Muscle of arm (tissue), 12 donors: Measurements from ENCODE around the gene SPAG16. TPM values are rescaled to one million over a fixed set of nuclear protein-coding genes. Genes with fewer than 3 reads are reported as not detected.
"Not testable (repeated sequence)": the region's sequence is repeated elsewhere in the genome, so short reads cannot be mapped to it uniquely, and the experiment has no call there.

Source experiments
- DNase-seq: peaks from one replicate; pipeline ENCODE4 v3.0.0-alpha.2; 2013
- polyA plus RNA-seq, 12 donors: library from polyadenylated mRNA; unstranded; fragments of 120-200 nt; gene quantifications; one replicate each; pipeline ENCODE4 v1.2.1, GENCODE V29; 2013; ENCODE audit not compliant: insufficient read length in 12 of 12

Gene SPAG16
- polyA plus RNA-seq, 12 donors, result 16.0 to 36.6 (median 21.1) TPM; not detected in 1

DNA sequence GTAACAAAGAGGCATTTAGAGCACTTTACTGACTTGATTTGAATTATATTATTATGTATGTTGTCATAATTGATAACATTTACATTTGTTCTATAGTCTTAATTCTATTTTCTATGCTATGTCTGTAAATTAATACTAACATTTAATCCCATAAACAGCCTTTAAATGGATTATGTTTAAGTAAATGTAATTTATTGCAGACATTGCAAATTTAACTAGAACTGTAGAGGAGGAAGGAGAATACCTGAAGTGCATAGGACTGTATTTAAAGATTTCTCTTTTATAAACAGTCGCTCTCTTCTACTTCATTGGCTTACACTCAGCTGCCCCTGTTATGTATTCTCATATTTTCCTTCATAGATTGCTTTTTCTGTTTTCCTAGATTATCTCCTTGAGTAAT, 92.4 kb downstream of the SPAG16 start:
- no peak for DNase-seq

DNA sequence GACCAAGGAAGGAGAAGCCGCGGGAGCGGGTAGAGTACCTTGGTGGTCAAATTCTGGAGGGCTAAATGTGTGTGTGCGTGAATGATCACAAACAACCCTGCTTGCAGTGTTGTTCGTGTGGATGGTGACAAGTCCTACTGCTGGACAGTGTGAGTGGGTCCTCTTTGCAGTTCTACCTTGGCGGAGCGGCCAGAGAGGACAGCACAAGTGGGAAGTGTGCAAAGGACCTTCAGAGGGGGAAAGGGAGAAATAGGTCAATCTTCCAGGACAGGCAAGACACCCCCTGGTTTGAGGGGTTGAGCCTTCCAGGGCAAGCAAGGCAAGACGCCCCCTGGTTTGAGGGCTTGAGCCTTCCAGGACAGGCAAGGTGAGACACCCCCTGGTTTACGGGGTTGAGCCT, 122.8 kb downstream of the SPAG16 start:
- not testable (repeated sequence) for DNase-seq

DNA sequence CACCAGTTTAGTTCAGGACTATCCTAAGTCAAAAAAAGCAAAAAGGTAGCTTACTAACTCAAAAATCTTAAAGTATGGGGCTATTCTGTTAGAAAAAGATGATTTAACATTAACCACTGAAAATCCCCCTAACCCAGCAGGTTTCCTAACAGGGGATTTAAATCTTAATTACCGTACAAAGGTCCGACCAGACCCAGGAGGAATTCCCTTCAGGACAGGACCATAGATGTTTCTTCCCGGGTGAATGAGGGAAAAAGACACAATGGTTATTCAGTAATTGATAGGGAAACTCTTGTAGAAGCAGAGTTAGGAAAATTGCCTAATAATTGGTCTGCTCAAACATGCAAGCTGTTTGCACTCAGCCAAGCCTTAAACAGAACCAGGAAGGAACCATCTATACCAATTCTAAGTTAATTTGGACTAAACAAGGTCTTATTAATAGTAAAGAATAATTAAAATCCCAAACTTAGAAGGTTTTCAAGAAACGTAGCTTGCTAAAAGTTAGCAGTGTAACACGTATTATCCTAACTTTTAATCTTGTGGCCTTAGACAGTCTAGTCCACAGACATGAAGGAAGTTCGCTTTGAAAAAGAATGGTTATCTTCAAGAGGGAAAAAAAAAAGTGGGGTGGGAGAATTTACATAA, 124.3 kb downstream of the SPAG16 start:
- not testable (repeated sequence) for DNase-seq

DNA sequence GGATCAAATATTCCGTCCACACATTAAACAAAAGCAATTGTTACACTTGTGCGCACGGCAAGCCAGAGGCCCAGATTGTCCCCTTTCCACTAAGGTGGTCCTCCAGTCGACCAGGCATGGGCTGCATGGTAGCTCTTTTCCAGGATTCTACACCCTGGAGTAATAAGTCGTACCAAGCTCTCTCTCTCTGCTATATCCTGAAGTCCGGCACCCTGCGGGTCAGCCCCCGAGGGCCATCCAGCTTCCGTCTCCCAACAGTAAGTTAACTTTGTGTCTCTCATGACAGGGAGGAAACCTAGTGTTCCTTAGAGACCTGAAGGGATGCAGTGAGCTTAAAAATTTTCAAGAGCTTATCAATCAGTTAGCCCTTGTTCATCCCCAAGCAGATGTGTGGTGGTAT, 126.4 kb downstream of the SPAG16 start:
- not testable (repeated sequence) for DNase-seq

DNA sequence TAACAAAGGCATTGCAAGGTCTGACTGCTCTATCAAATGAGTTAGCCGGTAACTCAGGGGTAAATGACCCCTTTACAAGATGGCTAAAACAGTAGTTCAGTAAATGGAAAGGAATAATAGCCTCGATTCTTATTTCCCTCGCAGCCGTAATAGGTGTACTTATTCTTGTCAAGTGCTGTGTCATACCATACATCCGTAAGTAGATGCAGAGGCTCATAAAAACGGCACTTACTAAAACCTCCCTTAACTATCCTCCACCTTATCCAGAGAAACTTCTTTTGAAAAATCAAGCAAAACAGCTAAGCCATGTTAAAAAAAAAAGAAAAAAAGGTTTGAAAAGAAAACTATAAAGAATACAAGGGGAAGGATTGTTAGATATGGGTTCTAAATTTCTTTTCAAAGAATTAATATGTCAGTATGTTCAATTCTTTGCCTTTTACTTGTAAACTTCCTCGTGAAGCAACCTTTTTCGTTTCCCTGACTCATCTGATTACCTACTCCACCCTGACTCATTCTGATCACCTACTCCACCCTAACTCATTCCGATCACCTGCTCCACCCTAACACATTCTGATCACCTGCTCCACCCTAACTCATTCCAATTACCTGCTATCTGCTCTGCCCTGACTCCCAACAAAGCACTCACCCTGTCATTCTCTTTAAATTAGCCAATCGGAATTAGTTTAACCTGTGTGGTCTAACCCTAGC, 127.5 kb downstream of the SPAG16 start:
- no peak for DNase-seq

DNA sequence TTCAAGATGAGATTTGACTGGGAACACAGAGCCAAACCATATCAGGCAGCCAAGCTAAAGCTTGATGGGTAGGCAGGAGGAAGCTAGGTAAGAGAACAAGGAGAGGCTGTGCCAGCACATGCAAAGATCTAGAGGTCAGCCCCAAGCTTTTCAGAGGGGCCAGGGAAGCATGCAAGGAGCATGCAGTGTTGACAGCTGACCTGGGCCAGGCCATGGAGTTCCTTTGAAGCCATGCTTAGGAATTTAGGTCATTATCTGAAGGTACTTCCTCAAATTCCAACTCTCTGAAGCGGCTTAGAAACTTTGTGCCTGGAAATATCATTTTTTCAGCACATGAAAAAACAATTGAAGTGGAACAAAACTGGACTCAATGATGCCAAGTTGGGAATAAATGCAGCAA, 130.8 kb downstream of the SPAG16 start:
- DNase-seq, result no peak

DNA sequence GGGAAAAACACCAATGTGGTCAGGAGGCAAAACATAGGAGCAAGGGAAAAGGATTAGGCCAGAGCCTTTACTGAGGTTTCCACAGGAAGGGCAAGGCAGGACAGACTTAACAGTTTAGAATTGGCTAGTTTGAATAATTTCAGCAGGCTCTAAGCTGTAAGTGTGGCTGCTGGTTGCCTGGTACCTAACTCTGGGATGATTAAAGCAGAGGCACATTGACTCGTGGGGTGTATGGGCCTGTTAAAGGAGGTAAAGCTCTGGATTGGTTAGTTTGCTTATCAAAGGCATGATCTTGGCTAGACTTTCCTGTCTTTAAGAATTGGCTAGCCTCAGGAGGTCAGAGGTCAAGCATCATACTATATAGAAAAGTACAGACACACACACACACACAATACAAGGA, 132.6 kb downstream of the SPAG16 start:
- no peak for DNase-seq

DNA sequence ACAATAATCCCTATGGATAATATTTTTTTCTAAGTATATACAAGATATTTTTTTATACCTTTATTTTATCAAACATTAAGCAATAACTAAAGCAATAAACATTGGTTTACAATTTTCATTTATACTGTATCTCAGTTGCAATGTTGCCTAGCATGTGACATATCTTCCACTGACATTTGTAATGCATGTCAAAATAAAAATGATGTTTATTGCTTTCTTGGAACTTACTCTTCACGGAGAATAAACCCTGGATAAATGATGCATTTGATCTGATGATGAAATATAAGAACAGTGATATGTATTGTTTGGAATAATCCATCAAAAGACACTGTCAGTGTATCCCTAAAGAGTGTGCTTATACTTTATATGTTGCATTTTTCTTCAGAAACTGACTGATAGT, 135.7 kb downstream of the SPAG16 start:
- DNase-seq, result no peak

DNA sequence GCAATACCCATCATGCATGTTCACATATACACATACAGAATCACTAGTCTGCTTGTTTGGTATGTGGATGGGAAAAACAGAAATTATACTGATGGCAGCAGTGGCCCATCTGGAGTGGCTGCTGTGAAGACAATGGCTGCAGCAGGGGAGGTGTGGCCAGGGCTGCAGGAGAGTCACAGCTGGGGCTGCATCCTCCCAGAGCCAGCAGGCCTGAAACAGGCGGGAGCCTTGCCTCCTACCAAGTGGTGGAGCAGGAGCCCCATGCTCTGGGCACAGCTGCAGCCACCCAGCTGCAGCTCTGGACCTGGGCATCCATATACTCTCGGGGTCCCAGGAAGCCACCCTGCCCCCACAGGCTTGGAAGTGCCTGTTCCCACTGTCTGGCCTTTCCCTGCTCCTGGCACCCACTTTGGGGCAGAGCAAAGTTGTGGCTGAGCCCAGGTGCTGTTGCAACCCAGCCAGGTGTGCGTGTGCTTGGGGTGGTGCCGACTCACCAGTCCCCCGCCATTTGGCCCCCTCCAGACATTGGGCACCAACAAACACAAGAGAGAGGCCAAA, 136.6 kb downstream of the SPAG16 start:
- DNase-seq, result no peak

DNA sequence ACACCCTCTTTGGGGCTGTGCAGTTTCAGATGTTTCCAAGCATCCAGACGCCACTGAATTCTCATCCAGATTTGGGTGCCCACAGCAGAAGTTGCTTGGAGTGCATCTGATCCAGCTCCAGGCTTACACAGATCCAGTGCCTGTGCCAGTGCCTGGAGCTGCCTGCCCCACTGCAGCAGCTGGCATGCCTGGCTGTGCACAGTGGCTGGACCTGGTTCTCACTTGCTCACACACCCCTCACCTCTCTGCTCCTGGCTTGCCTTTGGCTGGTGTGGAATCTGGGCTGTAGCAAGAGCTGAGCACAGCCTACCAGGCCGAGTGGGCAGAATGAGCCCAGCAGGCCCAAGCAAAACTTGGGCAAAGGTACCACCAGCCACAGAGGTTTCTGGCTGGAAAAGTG, 137.9 kb downstream of the SPAG16 start:
- DNase-seq, result no peak

DNA sequence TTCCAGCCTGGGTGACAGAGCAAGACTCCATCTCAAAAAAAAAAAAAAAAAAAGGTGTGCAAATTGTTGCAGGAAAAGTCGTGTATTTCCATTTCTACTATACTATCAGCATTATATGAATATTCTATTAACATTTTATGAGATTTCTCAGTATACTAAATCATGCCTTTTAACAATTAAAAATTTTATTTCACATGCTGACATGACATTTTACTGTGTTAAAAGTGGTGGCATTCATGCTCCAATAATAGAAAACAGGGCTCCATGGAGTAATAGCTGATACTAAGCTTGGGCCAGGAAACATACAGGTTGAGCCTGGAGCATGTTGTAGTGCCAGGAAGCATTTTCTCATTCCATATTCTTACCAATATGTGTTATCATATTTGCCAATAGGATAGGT, 141.4 kb downstream of the SPAG16 start:
- DNase-seq, result no peak

DNA sequence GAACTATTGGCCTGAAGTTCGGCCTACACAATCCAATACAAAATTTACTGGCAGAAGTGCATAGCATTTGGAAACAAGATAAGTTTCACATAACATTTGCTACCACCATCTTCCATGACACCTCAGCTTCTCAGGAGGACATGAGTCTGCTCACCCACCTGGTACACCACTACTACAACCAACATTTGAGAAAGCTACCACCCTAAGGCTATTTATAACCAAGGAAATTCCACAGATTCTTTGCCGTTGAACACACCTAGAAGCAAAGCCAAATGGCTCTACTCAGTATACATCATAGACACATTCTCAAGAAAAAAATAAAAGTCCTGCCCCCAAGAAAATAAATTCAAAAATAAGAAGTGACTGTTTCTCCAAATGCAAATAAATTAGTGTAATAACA, 145.3 kb downstream of the SPAG16 start:
- DNase-seq, result no peak

DNA sequence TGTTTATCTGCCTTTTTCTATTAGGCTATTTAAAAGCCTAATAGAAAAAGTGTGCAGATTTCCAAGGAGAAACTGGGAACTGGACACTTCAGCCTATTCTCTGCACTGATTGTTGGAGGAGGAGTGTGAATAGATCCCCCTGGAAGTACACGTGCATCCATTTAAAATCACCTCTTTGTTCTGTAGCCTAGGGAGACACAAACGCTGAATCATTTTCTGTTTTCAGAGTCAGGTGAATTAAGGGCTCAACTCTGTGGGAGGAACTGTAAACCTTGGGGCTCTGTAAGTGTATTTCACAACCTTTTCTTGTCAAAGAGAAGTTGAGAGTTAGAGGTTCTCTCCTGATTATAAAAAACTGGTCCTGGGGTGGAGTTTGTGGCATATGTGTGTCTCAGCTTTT, 159.7 kb downstream of the SPAG16 start:
- DNase-seq, result no peak

DNA sequence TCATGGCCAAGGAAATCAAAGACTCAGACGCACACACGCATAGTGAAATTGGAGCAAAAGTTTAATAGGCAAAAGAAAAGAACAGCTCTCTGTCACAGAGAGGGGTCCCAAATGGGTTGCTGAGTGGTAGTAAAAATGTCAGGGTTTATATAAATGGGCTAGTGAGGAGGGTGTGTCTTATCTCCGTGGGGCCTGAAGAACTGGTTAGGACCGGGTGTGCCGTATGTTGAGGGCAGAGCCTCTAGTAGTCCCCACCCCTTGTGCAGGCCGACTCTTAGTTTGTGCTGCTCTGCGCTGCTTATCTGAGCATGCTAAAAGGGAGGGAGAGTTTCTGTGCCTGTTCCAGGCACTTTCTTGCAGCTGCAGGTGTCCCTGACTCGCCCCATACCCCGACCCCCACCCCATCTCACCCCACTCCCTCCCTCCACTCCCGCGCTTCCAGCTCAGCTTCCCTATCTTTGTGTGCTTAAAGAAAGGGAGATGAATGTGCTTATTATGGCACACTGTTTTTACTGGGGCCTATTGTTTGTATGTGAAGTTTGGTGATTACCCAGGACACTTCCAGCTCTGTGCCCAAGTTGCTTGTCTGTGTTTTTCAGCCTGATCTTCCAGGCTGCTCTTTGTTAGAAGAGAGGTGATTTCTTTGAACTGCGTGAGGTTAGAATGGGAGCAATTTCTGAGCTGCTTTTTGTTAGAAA, 167.4 kb downstream of the SPAG16 start:
- DNase-seq, result no peak

DNA sequence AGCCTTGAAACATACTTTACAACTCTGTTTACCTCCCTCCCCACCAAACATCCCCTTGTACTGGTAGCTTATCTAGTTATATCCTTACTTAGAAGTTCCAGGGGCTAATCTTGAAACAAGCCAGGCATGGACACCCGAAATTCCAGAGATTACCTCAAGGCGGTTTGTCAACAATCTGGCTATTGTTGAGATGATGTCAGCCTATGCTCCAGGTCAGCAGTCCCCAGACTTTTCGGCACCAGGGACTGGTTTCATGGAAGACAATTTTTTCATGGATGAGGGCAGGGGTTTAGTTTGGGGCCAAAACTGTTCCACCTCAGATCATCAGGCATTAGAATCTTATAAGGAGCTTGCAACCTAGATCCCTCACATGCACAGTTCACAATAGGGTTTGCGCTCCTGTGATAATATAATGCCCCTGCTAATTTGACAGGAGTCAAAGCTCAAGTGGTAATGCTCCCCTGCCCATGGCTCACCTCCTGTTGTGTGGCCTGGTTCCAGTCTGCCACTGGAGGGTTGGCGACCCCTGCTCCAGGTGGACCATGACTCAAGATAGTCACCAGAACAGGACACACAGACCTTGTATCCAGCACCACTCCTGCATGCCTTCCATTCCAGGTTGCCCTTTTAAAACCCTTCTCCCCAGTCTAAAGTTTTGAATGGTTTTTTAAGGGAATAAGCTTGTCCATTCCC, 171.2 kb downstream of the SPAG16 start:
- no peak for DNase-seq

DNA sequence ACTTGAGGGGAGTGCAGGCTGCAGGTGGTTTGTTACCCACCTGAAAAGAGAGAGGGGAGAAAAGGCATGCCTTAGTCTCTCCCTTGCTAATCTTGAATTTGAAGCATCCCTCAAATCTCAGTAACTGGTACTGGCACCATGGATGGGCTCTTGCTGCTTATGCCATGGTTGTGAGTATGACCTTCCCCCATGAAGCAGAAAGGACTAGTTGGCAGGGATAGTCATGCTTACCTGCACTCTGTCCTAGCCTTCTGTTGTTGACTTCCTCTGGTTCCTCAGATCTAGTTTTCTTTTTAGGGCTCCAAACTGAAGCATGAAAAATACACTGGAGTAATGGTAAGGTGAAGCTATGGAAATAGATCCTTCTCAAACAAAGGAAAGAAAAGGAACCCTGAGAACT, 191.2 kb downstream of the SPAG16 start:
- no peak for DNase-seq

DNA sequence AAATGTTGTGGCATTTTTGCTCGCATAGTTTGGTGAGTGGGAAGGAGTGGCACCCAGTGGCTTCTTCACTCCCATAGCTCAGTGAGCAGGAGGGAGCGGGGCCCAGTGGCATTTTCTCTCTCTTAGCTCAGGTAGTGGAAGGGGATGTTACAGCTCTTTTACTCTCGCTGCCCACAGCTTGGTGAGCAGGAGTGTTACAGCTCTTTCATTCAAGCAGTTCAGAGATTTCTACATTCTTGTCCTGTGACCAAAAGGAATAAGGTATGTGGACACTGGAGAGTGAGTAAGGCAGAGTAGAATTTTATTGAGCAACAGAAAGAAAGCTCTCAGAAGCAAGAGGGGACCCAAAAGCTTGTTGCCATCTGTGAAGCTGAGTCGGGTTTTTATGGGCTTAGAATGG, 192.4 kb downstream of the SPAG16 start:
- DNase-seq, result no peak

DNA sequence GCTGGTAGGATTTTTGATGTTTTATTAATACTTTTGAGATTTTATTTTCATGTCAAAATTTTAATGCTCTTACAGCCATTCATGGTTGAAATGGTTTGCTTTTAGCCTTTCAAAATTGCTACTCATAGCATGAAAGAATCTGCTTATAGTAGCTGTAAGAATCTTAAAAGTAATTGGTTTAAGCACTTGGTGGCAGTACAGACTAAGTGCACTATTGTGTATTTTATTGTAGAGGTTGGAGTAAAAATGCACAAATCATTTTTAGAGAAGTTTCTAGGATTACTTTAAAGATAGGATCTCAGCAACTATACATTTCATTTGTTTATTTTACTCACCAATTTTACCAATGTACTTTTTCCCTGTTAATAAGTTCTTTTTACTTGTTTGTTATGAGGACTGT, 205.8 kb downstream of the SPAG16 start:
- no peak for DNase-seq

DNA sequence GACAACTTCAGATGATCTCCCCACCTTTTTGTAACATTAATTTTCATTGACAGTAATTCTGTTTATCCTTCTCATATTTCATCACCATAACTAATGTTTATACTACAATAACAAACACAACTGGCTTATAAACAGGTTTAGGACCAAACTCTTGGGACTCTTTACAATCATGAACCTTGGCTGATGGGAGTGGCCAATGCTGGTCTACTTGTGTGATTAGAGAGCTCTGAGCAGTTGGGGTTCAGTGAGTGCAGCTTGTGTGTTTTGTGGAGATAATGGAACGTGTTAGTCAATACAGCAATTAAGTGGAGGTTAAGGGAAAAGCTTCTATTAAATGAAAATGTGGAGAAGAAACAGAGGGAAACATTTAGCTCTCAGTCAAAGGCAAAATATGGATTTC, 207.1 kb downstream of the SPAG16 start:
- DNase-seq, result no peak

DNA sequence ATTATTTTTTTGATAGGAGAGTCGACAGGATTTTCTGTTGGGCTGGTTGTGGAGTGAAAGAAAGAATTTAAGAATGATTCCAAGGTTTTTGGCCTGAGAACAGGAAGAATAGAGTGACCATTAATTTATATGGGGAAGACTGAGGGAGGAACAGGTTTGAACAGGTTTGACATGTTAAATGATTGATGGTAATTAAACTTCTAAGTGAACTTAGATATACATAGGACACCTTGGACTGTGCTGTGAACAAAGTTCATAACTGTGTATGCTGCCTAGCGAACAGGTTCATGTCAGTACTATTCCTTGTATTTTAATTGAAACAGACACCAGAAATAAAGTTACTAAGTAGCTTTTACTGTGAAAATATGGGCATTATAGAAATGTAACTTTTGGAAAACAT, 212.0 kb downstream of the SPAG16 start:
- no peak for DNase-seq

DNA sequence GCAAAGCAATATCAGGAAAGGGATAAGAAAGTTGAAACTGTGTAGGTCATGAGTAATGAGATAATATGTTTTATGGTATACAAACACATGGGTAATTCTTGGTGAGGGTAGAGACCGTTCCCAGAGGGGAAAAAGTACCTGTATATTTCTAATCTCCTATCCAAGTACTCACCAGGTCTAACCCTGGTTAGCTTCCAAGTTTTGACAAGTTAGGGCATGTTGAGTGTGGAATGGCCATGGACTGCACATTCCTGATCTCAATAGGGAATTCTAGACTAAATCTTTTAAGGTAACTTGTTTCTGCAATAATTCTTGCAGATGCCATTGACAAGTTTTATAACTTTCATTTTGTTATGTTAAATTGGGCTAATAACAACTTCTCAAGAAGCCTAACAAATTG, 216.6 kb downstream of the SPAG16 start:
- no peak for DNase-seq

DNA sequence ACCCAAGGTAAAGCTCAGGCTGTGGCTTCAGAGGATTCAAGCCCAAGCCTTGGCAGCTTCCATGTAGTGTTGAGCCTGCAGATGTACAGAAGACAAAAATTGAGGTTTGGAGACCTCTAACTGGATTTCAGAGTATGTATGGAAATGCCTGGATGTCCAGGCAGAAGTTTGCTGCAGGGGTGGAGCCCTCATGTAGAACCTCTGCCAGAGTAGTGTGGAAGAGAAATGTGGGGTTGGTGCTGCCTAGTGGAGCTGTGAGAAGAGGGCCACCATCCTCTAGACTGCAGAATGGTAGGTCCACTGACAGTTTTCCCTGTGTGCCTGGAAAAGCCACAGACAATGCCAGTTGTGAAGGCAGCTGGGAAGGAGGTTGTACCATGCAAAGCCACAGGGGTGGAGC, 239.9 kb downstream of the SPAG16 start:
- no peak for DNase-seq
